K562 (cell line): ENCODE data around the gene RIC3.

ENCODE experiments used
- CBFB ChIP-seq: sonication (generic); formaldehyde crosslinking; IDR thresholded peaks from 2 replicates; pipeline ENCODE4 v1.4.0; 2020; ENCODE audit warnings: mild to moderate bottlenecking, missing genetic modification reagents
- EP300 ChIP-seq: IDR thresholded peaks from 2 replicates; pipeline ENCODE4 v1.6.1; 2012; ENCODE audit warnings: low read length, improper control_type of control experiment
- GATAD2A ChIP-seq: fragments of 450-650 bp; IDR thresholded peaks from 2 replicates; pipeline ENCODE4 v1.6.1; 2017
- KAT7 ChIP-seq: sonication (generic); formaldehyde crosslinking; IDR thresholded peaks from 2 replicates; pipeline ENCODE4 v1.8.0; 2022; ENCODE audit warnings: missing genetic modification reagents, mild to moderate bottlenecking, borderline replicate concordance
- KHSRP ChIP-seq: fragments of 450-650 bp; IDR thresholded peaks from 2 replicates; pipeline ENCODE4 v1.6.1; 2017
- NFIC ChIP-seq: fragments of 450-650 bp; IDR thresholded peaks from 2 replicates; pipeline ENCODE4 v1.6.1; 2017; ENCODE audit warnings: mild to moderate bottlenecking, inconsistent platforms
- NR3C1 ChIP-seq: sonication (generic); formaldehyde crosslinking; IDR thresholded peaks from 2 replicates; pipeline ENCODE4 v1.8.1; 2022; ENCODE audit warnings: missing genetic modification reagents
- POLR2A ChIP-seq: fragments of 450-650 bp; conservative IDR thresholded peaks from 2 replicates; pipeline ENCODE4 v1.6.1; 2016
- RAD21 ChIP-seq, 2 experiments: fragments of 250-450 bp in 1 of 2; fragments of 450-650 bp in 1 of 2; sonication (Bioruptor Pico) in 1 of 2; formaldehyde crosslinking in 1 of 2; IDR thresholded peaks in 1 of 2; conservative IDR thresholded peaks in 1 of 2; 2 replicates each; pipeline versions ENCODE4 v1.4.0 to v1.8.0; 2020 to 2022; ENCODE audit warnings: mild to moderate bottlenecking in 2 of 2, moderate library complexity in 1 of 2
- TARDBP ChIP-seq: fragments of 450-650 bp; IDR thresholded peaks from 2 replicates; pipeline ENCODE4 v1.6.1; 2016
- U2AF1 ChIP-seq: fragments of 200-400 bp; formaldehyde crosslinking; optimal IDR thresholded peaks from 2 replicates; pipeline ENCODE3; 2017; ENCODE audit warnings: mild to moderate bottlenecking, low read depth, low read length, moderate library complexity
- ZKSCAN3 ChIP-seq: fragments of 250-450 bp; sonication (Bioruptor Pico); IDR thresholded peaks from 2 replicates; pipeline ENCODE4 v1.4.0; 2020
- TF ChIP-seq, protein P1 (sequence below): fragments of 450-650 bp; IDR thresholded peaks from 2 replicates; pipeline ENCODE4 v1.6.1; 2016
- TF ChIP-seq, protein P2 (sequence below): fragments of 250-450 bp; sonication (Bioruptor Pico); IDR thresholded peaks from 2 replicates; pipeline ENCODE4 v1.5.0; 2021

DNA sequence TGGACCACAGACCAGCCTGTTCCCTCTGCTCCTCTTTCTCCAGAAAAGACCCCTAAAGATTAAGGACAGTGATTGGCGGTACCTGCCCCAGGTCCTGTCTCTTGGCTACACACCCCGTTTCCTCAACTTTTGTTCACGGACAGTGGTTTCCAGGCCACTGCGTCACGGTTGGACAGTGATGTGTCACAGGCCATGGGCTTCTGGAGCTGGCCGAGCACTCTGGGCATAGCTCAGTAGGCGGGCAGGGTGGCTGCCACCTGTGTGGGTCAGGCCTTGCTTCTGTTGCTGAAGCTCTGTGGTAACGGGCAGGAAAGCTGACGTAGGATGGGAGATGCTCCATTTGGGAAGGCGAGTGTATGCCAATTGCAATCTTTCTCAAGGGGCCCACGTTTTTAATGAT is 74.2 kb downstream of the RIC3 start:
- TF ChIP-seq POLR2A = no peak
- no peak for TF ChIP-seq ZKSCAN3 (CRISPR knock-in tag)
- TF ChIP-seq KAT7 (CRISPR knock-in tag) = no peak
- TF ChIP-seq EP300 = no peak
- TF ChIP-seq NR3C1 (CRISPR knock-in tag) = no peak
- TF ChIP-seq GATAD2A = no peak
- no peak for TF ChIP-seq TARDBP
- TF ChIP-seq KHSRP = no peak
- TF ChIP-seq RAD21 (CRISPR knock-in tag; conservative IDR thresholded peaks at IDR 0.05 in 1 of 2, IDR thresholded peaks at IDR 0.05 in 1 of 2) = no peak
- TF ChIP-seq, protein P1, sequence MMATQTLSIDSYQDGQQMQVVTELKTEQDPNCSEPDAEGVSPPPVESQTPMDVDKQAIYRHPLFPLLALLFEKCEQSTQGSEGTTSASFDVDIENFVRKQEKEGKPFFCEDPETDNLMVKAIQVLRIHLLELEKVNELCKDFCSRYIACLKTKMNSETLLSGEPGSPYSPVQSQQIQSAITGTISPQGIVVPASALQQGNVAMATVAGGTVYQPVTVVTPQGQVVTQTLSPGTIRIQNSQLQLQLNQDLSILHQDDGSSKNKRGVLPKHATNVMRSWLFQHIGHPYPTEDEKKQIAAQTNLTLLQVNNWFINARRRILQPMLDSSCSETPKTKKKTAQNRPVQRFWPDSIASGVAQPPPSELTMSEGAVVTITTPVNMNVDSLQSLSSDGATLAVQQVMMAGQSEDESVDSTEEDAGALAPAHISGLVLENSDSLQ = no peak
- no peak for TF ChIP-seq NFIC
- TF ChIP-seq U2AF1 = no peak
- TF ChIP-seq CBFB (CRISPR knock-in tag) = no peak
- TF ChIP-seq, protein P2, sequence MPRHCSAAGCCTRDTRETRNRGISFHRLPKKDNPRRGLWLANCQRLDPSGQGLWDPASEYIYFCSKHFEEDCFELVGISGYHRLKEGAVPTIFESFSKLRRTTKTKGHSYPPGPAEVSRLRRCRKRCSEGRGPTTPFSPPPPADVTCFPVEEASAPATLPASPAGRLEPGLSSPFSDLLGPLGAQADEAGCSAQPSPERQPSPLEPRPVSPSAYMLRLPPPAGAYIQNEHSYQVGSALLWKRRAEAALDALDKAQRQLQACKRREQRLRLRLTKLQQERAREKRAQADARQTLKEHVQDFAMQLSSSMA (CRISPR knock-in tag) = no peak
